Activated CD4-positive, alpha-beta T cell treated with anti-CD3 and anti-CD28 coated beads, Interleukin-2, amount 50 U/mL, for 1 hour (primary cell): ENCODE data around the gene GRAP2.

ENCODE experiments used
- DNase-seq: peaks from one replicate; pipeline ENCODE4 v3.0.0-alpha.2; 2020

GRAP2 gene

DNA sequence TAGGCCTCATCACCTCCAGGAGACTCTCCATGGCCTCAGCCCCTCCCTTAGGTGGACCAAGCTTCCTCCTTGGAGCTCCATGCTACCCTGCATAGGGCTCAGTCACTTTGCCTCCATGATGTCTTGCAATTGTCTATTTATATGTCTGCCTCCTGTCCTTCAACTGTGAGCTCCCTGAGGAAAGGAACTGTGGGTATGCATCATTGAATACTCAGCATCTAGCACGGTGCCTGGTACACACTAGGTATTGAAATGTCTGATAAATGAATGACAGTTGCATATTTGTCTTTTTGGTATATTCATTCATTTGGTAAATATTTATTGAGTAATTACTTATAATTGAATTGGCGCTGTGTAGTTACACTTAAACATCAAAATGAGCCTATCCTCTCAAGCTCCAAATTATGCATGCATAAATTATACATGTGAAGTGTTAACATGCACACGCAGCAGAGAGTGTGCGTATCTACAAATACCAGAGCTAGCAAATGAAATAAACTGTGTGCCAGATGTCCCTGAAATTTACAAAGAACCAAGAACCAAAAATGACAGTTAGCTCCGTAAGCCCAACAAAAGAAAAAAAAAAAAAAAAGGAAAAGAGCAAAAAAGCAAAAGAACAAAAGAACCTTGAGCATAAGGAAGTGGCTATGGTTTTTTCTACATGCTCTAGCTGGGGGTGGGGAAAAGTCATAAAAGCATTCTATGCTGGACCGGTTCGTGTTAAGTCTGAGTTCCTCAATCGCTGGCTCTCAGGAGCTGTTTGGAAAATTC, 25.2 kb downstream of the GRAP2 start:
- DNase-seq = no peak

- no peak for DNase-seq
These were observed 25.9 kb downstream of the GRAP2 start for GRCh38 chr22:39926753-39927152.

GRCh38 chr22:39927544-39927943, 26.7 kb downstream of the GRAP2 start:
- no peak for DNase-seq

GRCh38 chr22:39928536-39929520, 27.9 kb downstream of the GRAP2 start:
- DNase-seq = no peak

- DNase-seq = no peak
These were observed 30.4 kb downstream of the GRAP2 start for GRCh38 chr22:39931251-39931650.

DNA sequence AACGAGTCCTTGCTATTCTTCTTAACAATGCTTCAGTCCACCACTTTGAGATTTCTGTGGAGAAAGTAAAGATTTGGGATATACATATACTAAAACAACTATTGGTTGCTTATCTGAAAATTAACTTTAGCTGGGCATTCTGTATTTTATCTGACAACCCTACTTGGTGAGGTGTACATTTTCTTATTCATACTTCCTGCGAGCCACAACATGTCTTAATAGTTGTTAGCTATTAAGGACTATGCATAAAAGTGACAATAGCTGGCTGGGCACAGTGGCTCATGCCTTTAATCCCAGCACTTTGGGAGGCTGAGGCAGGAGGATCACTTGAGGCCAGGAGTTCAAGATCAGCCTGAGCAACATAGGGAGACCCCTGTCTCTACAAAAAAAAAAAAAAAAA, 31.3 kb downstream of the GRAP2 start:
- DNase-seq = no peak

DNA sequence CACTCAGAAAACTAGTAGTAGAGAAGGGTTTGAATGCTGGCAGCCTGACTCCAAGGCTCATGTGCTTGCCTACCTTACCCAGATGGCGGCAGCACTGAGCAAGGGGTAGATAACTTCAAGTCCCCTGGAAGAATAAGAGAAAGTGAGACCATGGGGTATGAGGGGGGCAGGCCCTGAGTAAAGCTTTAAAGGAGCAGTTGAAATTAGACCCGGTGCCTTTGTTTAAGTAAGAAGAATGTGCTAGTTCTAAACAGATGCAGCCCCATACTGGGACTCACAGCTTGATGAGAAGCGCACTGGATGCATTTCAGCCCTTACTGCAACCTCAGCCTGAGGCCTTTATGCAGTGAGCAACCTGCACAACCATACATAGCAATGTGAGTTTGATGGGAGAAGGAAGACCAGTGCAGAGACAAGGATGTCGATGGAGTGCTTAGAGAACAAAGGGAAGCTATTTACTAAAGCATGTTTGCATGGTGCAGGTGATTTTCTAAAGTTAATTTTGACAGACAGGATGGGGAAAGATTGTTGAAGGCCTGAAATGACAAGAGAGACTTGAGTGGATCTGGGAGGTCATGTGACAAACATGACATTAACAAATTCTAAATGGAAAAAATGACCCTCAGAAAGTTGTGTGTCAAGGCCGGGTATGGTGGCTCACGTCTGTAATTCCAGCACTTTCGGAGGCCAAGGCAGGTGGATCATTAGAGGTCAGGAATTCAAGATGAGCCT, 32.2 kb downstream of the GRAP2 start:
- DNase-seq = peak; percentile 59

DNA sequence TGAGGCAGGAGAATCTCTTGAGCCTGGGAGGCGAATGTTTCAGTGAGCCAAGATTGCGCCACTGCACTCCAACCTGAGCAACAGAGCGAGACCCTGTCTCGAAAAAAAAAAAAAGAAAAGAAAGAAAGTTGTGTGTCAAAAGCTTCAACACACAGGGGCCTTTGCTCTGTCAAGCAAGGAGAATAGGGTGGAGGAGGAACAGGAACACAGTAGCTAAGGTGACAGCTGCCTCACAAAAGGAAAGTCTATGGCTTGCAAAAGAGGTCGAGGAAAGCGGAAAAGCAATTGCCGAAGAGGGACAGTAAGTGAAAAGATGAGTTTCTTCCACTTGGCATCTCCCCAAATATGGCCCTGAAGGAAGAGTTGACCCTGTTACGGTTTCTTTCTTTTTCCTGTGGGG, 32.9 kb downstream of the GRAP2 start:
- DNase-seq = no peak

DNA sequence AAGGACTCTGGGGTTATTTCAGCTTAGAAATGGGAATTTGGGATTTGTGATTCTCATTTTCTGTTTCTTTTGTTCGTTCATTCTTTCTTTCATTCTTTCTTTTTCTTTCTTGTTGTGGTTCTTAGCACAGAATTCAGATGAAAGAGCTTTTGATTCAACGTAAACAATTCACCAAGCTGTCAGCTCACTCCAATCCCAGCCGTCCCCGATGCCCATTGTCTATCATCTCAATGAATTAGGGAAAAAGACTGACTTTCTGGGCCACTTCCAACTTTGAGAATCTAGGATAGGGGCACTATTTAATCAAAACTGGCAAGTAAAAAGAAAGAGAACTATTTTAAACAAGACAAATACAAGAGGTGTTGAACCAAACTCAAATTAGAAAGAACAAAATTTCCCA, 34.2 kb downstream of the GRAP2 start:
- DNase-seq = no peak

- DNase-seq = no peak
These were observed 34.7 kb downstream of the GRAP2 start for GRCh38 chr22:39935612-39936011.

- DNase-seq = no peak
These were observed 35.8 kb downstream of the GRAP2 start for GRCh38 chr22:39936523-39937145.

DNA sequence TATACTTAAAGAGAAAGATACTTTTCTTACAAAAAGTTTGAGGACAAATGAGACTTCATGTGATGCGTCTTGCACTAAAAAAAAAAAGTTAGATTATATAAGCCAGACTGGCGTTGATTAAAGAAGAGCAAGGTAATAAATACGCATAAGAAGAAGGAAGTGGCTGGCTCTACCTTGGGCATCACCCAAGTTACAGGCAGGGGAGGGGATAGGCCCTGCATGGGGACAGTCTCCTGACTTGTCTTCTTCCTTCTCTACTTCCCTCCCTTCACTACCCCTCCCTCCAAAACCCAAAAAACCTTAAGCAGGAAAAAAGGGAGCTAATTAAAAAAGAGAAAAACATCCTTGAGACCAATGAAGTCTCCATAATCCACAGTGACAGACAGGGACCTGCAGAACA, 37.0 kb downstream of the GRAP2 start:
- DNase-seq = no peak

GRCh38 chr22:39938509-39939111, 37.7 kb downstream of the GRAP2 start:
- peak; percentile 32 for DNase-seq

DNA sequence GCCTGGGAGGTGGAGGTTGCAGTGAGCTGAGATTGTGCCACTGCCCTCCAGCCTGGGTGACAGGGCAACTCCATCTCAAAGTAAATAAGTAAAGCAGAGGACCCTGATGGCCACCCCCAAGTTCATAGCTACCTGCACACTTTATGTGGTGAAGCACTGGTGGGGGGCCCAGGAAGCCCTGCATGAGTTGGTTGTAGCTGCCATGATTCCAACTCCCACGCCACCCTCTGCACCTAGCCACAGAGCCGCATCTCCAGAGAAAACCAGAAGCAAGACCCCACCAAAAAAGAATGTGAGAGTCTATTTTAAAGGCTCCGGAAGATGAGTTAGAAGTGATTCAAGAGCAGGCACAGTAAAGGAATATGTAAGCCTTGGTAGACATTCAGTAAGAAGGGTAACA, 38.9 kb downstream of the GRAP2 start:
- no peak for DNase-seq

DNA sequence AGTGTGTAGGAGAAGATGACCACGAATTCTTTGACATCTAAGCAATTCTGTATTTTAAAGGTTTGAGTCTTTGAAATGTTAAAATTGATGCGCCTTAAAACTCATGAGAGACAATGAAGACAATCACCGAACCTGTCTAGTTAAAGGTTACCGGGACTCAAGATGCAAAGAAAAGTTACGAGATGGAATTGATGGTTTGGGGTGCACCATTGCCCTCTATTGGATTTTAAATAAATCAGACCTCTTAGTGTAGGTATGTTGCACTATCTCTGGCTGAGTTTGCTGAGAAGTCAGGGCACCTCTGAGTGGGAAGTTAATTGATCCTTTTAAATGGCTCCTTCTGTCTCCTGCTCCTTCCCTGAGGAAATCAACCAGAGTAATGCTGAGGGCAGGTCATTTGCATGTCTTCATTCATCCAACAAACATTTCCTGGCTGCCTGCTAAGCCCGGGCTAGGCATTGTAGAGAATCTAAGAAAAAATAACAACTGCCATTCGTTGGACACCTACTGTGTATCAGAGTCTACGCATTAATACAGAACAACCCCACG, 39.9 kb downstream of the GRAP2 start:
- no peak for DNase-seq

DNA sequence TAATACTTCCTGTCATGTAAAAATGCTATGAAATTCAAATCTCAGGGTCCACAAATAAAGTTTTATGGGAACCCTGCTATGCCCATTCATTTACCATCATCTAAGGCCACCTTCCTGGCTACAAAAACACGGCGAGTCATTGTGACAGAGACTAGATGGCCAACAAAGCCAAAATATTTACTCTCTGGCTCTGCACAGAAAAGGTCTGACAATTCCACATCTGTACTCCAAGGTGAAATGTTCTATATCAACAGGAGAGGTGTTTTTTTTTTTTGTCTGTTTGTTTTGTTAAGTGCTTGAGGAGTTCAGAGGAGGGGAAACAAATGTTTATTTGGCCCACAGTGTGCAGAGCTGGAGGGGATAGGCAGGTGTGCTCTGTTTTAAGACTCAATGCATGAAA, 40.7 kb downstream of the GRAP2 start:
- DNase-seq = no peak

GRCh38 chr22:39942439-39943230, 41.8 kb downstream of the GRAP2 start:
- no peak for DNase-seq

- peak; percentile 38 for DNase-seq
These were observed 42.5 kb downstream of the GRAP2 start for GRCh38 chr22:39943337-39943736.

- no peak for DNase-seq
These were observed 43.3 kb downstream of the GRAP2 start for GRCh38 chr22:39943953-39944872.

DNA sequence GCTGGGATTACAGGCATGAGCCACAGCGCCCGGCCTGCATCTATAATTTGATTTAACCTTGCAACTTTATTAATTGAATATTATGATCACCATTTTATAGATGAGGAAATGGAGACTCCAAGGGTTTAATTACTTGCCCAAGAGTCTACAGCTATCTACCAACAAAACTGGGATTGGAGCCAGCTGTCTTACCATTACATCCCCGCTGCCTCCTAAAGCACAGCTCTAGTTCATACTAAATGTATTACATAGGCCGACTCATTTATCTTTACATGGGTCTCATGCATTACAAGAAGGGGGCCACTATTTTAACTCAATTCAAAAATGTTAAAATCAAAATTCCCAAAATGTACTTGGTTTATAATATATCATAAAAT, 45.2 kb downstream of the GRAP2 start:
- no peak for DNase-seq
